T follicular helper cell (primary cell): ENCODE data around the gene CDH4.

Source experiments
- DNase-seq: peaks from one replicate; pipeline ENCODE4 v3.0.0-alpha.2; 2020; ENCODE audit warnings: low read depth

Gene CDH4

DNA sequence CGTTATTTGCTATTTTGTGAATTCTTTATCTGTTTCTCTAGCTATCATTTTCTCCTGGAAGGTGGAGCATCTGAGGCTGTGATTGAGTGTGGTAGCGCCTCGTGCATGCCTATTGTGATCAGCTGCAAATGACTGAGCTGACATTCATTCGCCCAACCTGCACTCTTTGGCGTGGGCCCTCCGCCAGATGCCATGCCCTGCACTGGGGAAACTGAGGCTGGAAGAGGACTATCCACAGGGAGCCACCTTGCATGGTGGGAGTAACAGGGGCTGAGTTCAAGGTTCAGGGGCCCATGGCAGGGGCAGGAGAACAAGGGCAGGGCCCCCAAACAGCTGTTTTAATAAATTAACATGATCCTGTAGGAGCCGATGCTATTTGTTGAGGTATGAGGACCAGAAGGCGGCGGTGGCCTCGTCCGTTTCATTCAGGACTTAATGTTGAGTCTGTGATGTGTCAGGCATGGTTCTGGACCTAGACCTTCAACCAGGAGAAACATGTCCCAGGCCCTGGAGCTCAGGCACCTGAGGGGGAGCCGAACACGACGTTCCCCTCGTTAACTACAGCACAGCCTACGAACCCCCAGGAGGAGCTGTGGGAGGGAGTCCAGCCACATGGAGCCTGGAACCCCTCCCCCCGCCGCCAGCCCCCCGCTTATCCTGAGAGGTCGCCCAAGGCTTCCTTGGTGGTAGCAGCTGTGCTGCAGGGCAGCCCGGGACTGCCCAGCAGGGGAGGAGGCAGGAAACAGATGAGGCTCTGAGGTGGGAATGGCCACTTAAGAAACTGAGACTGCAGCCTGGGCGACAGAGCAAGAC is 242.9 kb downstream of the CDH4 start:
- DNase-seq = no peak

DNA sequence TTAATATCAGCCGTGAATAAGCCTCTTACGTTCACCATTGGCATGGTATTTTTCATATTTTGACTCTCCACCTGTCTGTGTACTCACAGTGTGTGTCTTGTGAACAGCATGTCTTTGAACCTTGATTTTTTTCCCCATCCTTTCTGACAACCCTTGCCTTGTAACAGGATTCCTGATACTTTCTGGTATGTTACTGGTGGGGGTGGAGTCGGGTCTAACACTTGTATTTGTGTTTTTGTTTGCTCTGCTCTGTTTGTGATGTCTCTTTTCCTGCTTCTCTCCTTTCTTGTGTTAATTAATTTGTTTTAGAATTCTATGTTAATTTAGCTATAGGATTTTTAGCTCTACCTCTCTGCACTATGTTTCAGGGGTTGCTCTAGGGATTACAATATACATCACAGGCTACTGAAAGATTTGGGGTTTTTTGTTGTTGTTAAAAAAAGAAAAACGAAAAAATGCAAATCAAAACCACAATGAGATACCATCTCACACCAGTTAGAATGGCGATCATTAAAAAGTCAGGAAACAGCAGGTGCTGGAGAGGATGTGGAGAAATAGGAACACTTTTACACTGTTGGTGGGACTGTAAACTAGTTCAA is 245.1 kb downstream of the CDH4 start:
- DNase-seq = no peak

DNA sequence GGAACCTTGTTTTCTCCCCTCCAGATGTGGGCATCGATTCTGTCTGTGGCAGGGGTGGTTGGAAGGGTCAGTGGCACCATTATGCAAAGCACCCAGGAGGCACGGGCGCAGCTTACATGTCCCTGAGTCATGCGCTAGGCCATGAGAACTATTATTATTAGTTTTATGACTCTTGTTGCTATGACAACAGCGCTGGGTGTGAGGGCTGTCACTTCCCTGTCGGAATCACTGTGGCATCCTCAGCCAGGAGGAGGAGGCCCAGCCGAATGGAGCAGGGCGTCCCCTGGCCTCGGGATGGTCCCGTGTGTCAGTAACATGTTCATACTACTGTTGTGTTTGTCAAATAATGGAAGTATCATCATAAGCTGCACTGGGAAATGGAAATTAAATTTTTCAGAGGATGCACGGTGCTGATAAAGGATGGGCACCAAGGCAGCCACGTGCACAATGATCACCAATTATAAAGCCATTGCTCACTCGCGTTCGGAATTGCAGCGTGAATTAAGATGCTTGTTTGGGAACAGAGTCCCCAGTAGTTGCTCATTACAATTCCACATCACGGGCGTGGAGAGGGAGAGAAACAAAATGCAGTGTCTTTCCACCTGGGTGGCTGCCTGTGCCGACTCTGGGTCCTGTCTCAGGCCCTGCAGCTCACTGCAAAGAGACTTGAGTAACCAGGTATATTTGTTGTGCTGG is 247.9 kb downstream of the CDH4 start:
- no peak for DNase-seq

DNA sequence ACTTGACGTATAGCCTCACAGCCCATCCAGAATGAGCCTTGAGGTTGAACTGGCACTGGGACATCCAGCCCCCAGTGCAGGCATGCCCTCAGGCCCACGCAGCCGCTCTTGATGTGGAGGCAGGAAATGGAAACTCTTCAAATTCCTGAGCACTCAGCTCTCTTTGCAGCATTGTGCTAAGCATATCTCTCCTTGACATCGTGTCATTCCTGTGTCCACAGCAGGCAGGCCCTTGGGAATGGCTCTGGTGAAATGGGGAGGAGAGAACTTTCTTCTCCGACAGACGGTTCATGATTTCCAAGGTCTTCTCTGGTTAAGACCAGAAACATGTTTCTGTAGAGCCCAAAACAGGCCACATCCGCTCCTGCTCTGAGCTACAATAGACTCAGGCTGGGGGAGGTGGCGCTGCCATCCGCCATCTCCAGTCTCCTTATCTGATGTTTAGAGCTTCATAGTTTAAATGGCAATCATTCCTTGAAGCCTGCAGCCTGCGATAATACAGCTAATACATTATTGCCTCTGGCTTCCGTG is 248.8 kb downstream of the CDH4 start:
- DNase-seq = no peak

DNA sequence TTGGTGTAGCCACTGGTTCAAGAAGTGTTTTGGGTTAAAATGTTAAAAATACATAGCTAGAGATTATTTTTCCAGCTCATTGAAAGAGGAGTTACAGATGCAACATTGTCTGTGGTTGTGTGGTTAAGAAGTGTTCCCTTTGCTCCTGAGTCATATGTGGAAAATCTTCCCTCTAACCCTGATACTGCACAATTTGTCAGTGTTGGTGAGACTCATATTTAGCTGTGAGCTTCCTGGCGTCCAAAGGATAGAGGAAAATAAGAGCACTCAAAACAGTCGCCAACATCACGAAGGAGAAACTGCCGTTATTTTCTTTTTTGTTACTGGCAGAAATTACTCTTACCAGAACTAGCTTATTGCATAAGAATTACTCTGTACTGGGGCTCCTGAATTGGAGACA is 250.4 kb downstream of the CDH4 start:
- no peak for DNase-seq

DNA sequence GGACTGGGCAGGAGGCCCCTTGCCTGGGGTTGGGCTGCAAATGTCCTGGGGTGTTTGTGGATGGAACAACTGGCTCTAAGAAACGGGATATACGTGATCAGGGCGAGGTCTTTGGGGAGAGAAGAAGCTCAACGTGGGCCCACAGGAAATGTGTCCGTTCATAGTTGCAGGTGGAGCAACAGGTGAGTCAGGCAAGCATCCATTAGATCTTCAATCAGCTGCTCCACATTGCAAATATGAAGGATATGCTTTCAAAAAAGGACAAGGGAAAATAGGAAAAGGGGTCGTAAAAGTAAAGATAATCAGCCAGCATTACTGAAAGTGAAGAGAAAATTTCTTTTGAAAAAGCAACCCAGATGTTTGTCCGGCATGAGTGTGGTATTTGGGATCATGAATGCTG is 251.0 kb downstream of the CDH4 start:
- DNase-seq = no peak

DNA sequence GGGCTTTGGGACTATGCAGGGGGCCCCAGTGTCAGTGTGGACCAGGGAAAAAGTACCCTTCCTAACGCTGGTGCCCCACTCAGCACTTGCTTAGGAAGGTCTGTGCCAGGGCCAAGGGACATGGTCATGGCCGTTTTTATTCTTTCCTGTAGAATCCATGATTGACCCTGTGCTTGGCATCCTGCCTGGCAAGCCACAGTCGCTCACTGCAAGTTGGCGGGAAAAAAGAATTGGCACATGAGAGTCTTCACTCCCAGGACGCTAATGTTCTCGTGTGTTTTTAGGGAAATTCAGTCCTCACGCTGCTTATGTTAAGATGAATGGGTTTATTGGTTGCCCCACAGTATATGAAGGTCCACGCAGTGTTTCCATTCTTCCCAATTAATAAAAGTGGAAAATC is 253.4 kb downstream of the CDH4 start:
- no peak for DNase-seq

DNA sequence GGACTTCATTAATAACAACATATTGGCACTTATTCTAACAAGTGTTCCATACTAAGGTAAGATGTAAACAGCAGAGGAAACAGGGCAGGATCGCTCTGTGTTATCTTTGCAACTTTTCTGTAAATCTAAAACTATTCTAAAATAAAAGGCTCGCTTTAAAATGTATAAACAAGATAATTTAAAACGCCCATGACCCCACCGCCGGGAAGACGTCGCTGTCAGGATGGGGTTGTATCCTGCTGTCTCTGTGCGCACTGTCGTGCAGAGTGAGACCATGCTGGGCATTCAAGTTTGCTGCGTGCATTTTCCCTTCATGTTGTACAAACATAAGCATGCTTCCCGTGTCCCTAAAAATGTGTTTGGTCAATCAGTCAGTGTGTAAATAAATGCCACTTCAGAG is 255.7 kb downstream of the CDH4 start:
- DNase-seq = no peak

DNA sequence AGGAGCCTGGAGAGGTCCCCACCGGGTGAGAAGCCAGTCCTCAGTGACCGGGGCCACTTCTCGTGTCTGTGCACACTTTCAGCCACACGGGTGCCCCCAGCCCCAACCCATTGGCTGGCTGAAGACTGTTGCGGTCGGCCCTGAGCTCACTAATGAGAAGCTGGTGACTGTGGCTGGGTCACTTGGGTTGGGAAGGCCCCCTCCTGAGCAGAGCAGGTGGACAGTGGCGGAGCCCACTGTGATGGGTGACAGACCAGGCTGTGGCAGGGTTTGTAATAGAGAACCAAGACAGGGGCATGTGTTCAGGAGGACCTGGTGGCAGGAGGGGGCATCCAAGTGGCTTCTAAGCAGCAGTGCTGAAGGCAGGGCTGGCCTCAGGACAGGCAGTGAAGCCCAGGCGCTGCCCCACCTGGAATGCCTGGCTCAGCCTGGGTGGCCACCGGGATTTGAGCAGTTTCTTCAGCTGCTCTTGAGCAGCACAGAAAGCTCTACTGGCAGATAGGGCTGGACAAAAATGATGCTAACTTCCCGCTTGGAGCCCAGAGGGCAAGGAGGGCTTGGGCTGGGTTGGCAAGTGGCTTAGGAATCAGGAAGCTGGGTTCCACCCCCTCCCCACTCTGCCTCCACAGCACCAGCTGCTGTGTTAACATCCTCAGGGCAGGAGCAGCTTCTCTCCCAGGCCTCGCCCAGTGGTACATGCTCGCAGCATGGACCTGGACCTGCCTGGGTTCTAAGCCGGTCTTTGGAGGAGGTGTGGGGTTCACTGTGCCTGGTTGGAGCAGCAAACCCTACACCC is 256.4 kb downstream of the CDH4 start:
- DNase-seq = no peak

DNA sequence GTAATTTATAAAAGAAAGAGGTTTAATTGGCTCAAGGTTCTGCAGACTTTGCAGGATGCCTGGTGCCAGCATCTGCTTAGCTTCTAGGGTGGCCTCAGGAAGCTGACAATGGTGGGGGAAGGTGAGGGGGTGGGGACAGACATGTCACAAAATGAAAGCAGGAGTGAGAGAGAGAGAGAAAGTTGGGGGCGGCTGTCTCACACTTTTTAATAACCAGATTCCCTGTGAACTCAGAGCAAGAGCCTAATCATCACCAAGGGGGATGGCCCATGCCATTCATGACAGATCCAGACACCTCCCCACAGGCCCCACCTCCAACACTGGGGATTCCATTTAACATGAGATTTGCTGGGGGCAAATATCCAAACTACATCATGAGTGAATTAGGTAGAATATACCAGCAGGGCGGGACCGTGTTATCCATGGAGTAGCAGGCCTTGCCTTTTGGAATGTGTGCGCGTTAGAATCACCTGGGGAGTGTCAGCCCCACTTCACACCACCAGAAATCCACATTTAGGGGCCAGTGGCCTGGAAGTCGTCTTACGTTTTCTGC is 258.8 kb downstream of the CDH4 start:
- no peak for DNase-seq

DNA sequence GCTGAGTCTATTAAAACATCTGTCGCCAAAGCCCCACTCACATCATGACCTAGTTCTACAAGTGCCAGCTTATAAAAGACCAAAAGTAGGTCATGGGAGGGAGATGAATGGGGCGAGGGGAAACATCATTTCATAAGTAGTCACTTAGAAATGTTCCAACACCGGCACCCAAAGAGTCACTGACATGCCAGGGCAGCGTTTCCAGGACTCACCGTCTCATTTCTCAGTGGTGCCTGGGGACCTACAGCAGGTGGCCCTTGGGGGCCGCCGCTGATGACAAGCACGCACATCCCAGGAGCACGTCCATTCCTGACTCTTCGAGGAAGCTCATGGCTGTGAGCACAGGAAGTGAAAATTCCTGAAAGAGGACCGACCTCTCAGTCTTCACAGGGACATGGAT is 260.4 kb downstream of the CDH4 start:
- DNase-seq = no peak

DNA sequence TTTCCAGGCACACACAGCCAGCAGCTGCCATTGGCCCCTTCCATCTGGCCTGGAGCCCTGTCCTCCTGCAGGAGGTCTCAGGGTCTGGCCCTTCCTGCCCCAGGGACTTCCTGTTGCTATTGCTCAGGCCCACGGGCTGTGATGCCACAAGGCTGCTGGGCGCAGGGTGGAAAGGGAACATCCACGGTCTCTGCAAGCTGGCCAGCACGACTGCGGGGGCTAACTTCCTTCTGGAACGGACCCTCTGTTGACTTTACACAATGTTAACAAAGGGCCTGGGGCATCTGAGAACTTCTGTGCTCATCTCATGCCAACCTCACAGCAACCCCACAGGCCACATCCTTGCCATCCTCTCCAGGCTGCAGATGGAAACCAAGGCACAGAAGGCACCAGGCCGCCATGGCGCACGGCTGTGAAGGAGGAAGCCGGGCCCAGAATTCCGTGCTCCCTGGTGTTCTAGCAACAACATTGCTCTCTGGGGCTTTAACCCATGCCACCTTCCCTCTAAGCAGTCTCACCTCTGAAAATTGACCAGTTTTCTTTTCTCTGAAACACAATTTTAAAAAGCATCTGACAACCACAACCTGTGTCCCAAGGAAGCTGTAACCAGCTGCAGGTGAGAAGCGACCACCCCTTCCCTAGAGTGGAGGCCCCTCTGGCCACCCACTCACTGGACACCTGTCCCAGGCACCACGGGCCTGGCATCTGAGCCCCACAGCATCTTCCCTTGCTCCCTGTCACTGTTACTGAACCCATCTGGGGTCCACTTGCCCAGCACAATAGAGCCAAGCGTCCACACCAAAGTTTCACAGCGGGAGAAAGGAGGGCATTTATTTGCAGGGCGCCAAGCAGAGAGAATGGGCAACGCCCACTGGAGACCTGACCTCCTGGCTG is 261.3 kb downstream of the CDH4 start:
- no peak for DNase-seq

DNA sequence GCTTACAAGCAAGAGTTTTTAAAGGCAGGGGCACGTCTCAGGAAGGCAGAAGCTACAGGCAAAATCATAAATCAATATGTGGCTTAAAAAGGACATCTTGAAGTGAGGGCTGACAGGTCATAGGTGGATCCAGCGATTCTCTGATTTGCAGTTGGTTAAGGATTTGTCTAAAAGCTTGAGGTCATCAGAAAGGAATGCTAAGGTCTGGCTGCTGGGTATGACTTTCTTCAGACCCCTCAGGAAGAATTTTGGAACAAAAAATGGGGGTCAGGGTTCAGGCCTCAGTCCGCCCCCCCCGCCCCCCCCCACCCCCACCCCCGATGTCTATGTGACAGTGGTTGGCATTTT is 261.9 kb downstream of the CDH4 start:
- no peak for DNase-seq

DNA sequence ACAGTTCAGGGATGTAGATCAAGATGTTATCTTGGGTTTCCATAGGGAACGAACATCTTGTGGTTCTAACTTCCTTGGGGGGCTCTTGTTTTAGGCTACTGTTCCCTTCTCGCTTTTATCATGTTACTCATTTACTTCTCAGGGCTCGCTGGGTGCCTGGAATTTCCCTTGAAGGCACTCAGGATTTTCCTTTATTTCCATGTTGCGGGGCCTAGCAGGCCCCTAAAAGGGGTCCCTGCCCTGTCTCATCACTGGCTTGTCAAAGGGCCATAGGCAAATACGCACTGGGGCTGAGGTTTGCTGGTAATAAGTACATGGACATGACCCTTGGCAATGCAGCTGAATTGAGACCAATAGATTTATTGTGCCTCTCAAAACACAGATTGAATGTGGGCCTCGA is 262.3 kb downstream of the CDH4 start:
- DNase-seq = no peak

DNA sequence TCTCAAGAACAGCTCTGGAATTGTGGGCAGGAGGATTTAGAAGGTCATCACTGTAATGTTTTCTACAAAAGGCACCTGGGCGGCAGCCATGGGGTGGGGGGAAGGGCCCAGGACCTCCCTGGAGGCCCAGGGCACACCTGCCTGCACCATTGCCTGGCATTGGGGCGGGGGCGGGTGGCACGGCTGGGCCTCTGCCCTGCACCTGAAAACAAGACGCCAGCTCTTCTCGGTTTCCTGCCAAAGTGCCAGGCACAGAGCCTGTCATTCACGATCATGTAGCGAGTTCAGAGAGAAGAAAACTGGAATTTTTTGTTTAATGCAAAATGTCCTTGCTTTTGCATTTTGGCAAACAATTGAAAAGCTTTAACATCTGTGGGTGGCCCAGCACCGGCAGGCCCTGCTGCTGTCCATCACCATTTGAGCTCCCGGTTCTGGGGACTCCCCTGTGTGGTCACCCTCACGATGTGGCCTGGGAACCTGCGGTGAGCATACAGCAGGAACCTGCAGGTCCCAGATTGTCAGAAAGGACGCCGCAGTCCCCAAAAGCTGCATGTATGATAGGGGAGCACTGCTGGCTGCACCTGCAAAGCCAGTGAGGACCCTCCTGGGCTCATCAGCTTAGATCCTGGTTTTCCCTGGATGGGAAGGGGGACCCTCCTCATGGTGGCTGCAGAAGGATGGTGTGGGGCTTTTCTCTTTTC is 262.9 kb downstream of the CDH4 start:
- no peak for DNase-seq

DNA sequence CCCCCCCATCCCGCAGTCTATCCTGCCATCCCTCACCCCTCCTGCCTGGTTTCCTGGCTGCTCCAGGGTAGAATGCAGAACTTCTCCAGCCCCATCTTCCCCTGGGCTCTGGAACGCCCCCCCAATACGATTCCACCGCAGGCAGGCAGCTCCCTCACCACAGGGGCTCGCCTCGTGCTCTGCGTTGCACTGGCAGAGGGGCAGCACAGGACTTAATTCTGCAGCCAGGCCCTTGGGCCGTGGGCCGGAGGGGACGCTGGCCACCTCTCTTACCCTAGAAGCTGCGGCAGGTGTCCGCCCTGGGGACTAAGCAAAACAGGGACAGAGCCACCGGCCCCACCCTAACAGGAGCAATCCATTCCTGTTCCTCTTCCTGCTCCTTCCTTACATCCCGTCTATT is 263.9 kb downstream of the CDH4 start:
- no peak for DNase-seq

DNA sequence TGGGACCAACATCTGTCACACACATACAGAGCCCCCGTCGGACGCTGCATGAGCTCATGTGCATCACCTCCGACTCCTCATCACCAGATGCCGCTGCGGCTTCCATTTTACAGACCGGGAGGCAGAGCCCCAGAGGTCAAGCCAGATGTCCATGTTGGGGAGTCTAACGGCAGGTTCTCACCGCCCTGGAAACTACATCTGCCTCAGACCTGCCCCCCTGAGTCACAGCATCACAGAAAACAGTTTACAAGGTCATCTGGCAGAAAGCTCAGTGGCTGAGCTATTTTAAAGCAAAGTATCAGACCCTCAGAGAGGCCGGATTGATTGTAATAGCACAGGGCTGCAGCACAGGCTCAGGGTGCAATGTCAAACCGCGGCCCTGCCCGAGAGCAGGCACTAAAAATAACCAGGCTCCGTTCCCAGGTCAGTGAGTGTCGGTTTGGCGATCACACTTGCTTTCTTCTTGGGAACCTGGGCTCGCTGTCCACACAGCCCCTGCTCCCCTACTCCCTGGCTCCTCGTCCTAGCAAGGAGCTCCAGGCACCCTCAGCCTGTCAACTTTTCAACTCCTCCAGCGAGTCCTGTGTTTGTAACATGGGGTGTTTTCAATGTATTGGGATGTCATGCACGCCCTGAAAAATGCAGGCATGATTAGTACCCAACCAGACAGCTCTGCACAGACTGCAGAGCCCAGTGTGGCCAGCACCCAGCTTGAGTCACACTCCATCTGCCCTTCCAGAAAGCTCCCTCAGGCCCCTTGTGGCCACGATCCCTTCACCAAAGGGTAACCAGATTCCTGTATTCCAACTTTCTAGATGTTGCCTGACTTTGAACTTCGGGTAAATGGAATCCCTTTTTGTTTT is 264.5 kb downstream of the CDH4 start:
- no peak for DNase-seq

DNA sequence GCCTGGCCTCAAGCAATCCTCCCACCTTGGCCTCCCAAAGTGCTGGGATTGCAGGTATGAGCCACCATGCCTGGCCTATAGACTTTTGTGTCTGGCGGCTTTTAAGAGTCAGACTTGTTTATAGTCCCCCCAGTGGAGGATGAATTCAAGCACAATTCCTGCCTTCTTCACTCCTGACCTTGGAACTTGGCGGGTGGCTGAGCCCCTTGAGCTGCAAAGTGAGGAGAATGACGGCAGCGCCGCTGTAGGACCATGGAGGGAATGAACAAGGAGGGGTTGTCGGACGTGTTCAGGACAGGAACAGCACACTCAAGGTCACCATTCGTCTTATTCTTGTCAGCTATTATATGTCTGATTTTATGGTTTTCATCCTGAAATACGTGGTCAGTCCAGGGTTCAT is 265.4 kb downstream of the CDH4 start:
- DNase-seq = no peak

DNA sequence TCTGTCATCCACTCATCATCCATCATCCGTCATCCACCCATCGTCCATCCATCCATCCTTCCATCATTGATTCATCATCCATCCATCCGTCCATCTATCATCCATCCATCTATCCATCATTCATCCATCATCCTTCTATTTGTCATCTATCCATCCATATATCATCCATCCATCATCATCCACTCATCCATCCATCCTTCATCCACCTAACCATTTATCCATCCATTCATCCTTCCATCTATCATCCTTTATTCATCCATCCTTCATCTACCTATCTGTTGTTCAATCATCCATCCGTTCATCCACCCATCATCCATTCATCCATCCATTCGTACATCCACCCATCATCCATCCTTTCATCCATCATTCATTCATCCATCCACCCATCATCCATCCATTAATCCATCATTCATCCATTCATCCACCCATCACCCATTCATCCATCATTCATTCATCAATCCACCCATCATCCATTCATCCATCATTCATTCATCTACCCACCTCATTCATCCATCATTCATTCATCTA is 266.4 kb downstream of the CDH4 start:
- DNase-seq = no peak
